Endometrial microvascular endothelial cells (primary cell): ENCODE results near the gene EPHA6. TPM values are rescaled to one million over a fixed set of nuclear protein-coding genes. Genes with fewer than 3 reads are reported as not detected.

Source experiments
- in situ Hi-C: cut with HindIII; loops from 2 replicates; pipeline ENCODE4 v1.10.0; 2017; ENCODE audit warnings: low sequenced_read_pairs, low pct_unique_long_range_greater_than_20kb; ENCODE audit errors: inconsistent ontology term
- total RNA-seq: library from RNA; depleted of rRNA; stranded (reverse); fragments of >200 nt; gene quantifications from one replicate; pipeline ENCODE4 v1.2.3, GENCODE V29; 2015; ENCODE audit errors: inconsistent ontology term

EPHA6 gene
- total RNA-seq, 1 donor from 2014 or later: not detected

DNA sequence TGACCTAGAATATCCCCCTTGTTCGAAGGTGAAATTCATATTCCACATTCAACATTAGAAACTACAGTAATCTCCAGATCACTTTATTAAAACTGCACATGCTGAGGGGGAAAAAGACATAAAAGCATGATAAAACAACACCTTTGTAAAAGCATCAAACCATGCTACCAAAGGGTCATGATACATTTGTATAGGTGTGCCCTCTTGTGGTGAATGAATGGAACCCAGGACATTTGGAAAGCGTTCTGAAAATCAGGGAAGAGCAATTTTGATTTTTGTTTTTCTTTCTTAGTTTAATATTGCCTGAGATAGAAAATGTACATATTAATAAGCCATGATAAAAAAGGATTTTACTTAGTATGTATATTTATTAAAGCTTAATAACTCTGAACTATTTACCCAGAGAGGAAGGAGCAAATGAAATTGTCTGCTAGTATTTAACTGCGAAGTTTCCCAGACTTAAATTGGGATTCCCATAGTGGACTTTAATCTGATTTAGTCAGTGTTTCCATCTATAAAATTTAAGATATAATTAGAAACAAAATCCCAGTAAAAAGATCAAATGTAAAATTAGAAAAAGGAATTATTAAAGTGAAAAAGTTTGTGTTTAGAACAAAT, 844.4 kb downstream of the EPHA6 start:
- in situ Hi-C loops: no loop called here

GRCh38 chr3:97662264-97662663, 847.9 kb downstream of the EPHA6 start:
- in situ Hi-C loops: no loop called here

GRCh38 chr3:97662762-97663161, 848.4 kb downstream of the EPHA6 start:
- in situ Hi-C loops: no loop called here

GRCh38 chr3:97665896-97666295, 851.5 kb downstream of the EPHA6 start:
- in situ Hi-C loops: no loop called here

- in situ Hi-C loops: no loop called here
Measured at GRCh38 chr3:97670952-97671351, 856.6 kb downstream of the EPHA6 start.

- in situ Hi-C loops: no loop called here
Measured at GRCh38 chr3:97673357-97673997, 859.1 kb downstream of the EPHA6 start.

DNA sequence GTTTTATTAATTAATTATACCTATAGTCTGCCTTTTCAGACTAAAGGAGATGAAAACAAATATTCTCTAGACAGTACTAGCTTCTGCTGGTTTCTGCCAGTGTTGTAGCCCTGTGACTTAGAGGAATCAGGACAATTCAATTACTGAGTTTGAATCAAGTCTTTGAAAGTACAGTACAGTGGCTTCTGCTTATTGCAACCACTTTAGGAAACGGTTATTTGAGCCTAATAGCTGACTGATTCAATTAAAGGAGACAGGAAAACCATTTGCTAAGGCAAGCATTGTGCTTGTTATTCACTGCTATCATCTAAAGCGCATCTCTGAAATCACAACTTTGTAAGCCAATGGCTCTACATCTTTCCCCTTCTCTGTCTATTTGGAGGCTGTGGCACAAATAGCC, 860.1 kb downstream of the EPHA6 start:
- in situ Hi-C loops: no loop called here

- in situ Hi-C loops: no loop called here
Measured at GRCh38 chr3:97680210-97680609, 865.8 kb downstream of the EPHA6 start.

DNA sequence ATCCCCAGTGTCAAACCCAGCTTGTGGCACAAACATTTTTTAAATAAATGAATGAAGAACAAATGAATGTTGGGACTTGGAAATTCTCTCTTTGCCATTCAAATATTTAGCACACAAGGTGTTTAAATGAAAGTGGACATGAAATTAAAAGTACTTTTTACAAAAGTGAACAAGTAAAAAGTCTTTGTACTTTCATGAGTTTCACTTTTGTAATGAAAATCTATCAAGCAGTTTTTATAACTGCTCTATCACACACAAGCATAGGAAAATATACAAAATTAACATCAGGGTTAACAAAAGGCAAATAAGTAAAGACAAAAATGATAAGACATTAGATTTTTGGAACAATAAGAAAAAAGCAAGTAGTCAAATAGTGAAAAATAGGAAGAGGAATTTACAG, 866.3 kb downstream of the EPHA6 start:
- in situ Hi-C loops: no loop called here

DNA sequence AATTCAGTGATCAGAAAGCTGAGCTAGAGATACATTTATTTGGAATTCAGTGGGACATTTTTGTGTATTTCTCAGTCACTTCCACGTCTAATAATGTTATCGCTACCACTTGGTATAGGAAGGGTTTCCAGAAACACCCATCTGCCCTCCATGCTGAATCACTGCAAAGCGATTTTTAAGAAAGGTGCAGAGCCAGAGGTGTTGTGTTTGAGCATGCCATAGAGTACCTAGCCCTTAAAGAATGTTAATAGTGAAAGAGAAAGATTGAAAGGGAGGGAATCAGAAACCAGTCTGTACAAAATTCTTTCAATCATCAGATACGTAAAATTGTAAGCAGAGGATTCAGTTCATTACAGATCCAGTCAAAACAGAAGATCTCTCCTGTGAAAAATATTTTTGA, 870.1 kb downstream of the EPHA6 start:
- in situ Hi-C loops: no loop called here

GRCh38 chr3:97686258-97686657, 871.9 kb downstream of the EPHA6 start:
- in situ Hi-C loops: no loop called here

- in situ Hi-C loops: no loop called here
Measured at GRCh38 chr3:97687734-97688133, 873.3 kb downstream of the EPHA6 start.

DNA sequence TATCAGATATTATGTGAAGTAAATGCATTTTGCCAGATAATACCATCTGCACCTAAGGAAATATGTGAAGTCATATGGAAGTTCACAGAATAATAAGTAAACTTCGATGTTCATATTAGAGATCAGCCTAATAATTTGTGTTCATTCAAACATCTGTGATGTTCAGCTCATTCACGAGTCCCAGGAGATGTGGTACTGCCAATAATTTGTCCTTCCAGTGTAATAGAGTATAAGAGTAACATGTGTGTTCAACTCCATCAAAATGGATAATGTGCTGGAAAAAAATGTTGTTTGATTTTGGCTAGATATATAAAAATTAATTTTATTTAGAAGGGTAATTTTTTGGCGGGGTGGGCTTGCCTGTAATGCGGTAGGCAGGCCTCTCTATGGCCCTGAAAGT, 874.7 kb downstream of the EPHA6 start:
- in situ Hi-C loops: no loop called here

DNA sequence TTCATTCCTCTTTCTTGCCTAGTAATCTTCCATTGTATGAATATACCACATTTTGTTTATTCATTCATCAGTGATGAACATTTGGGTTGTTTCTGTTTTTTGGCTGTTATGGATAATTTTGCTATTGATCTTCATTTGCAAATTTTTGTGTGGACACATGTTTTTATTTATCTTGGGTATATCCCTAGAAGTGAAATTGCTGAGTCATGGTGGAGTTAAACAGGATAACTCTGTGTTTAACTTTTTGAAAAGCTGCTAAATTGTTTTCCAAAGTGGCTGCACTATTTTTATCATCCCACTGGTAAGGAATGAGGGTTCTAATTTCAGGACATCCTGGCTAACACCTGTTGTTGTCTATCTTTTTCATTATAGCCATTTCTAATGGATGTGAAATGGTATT, 875.6 kb downstream of the EPHA6 start:
- in situ Hi-C loops: no loop called here

GRCh38 chr3:97691354-97691753, 877.0 kb downstream of the EPHA6 start:
- in situ Hi-C loops: no loop called here

- in situ Hi-C loops: no loop called here
Measured at GRCh38 chr3:97692389-97692788, 878.0 kb downstream of the EPHA6 start.

- in situ Hi-C loops: no loop called here
Measured at GRCh38 chr3:97692831-97693230, 878.4 kb downstream of the EPHA6 start.

GRCh38 chr3:97694876-97695275, 880.5 kb downstream of the EPHA6 start:
- in situ Hi-C loops: no loop called here

DNA sequence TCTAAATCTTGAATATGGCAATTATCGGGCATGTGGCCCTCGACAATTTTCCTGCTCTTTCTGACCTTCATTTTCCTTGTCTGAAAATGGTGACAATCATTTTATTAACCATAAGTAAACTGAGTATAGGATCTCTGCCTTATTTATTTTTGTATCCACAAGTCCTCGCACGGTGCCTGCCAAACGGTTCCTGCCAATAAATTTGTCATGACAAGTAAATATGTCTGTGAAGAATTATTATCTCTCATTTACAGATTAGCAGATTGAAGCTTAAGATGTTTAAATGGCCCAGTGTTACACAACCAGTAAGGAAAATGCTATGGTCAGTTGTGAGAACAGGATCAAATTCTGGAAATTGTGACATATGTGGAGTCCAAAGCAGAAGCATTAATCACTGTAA, 884.3 kb downstream of the EPHA6 start:
- in situ Hi-C loops: no loop called here

- in situ Hi-C loops: no loop called here
Measured at GRCh38 chr3:97699889-97700288, 885.5 kb downstream of the EPHA6 start.

- in situ Hi-C loops: no loop called here
Measured at GRCh38 chr3:97705764-97706163, 891.4 kb downstream of the EPHA6 start.
